ENCODE data around the gene ANKS1B.
"Not testable (repeated sequence)": the region's sequence is repeated elsewhere in the genome, so short reads cannot be mapped to it uniquely, and the experiment has no call there.

ANKS1B gene

DNA sequence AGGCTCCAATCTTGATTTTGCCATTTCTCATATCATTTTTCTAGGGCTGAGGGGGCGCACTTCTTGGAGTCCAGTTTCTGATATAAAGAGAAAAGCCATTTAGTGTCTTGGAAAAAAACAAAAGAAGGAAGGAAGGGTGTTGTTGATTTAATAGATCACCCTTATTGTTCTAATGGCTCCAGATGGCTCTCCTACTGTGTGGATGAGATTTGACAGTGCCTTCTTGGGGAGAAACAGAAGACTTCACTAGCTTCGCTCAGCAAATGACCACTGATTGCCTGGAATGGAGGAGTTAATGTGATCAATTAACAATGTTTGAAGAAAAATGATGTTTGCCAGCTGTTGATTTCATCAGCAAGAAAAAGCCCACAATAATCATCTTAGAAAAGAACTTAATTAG is 1123.5 kb downstream of the ANKS1B start:
- TF ChIP-seq, protein P1, sequence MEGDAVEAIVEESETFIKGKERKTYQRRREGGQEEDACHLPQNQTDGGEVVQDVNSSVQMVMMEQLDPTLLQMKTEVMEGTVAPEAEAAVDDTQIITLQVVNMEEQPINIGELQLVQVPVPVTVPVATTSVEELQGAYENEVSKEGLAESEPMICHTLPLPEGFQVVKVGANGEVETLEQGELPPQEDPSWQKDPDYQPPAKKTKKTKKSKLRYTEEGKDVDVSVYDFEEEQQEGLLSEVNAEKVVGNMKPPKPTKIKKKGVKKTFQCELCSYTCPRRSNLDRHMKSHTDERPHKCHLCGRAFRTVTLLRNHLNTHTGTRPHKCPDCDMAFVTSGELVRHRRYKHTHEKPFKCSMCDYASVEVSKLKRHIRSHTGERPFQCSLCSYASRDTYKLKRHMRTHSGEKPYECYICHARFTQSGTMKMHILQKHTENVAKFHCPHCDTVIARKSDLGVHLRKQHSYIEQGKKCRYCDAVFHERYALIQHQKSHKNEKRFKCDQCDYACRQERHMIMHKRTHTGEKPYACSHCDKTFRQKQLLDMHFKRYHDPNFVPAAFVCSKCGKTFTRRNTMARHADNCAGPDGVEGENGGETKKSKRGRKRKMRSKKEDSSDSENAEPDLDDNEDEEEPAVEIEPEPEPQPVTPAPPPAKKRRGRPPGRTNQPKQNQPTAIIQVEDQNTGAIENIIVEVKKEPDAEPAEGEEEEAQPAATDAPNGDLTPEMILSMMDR (IDR thresholded peaks at IDR 0.05; ENCODE audit: low read depth, low read length): no peak

DNA sequence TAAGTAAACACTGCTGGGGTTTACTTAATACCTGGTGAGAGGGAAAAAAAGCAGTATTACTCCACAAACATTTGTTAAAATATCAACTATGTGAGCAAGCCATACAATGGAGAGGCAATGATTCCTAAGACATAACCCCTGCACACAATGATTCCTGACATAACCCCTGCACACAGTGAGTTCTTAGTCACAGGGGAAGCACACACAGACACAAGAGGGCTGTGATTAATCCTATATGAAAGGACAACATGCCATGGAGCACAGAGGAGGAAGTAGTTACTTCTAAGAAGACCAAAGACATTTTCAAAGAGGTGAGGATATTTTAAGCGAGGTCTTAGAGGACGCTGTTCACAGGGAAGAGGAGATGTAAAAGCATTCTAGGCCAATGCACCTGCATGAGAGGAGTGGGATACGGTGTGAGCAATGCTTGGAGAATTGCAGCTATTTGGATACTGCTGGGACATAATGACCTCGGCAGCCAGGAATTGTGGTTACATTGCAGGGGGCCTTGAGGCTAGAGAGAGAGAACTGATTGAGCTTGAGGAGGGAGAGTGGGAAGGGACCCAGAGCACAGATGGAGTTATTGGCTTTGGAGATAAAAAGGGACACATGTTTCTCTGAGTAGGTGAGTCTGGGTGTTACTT is 1127.7 kb downstream of the ANKS1B start:
- DNase-seq (ENCODE audit: extremely low read depth, low read depth): no peak
- TF ChIP-seq, protein P1 (IDR thresholded peaks at IDR 0.05; ENCODE audit: low read depth, low read length): no peak

More for the DNA sequence above, 1123.5 kb downstream of the ANKS1B start:
- no peak for DNase-seq (ENCODE audit: extremely low read depth, low read depth)

GRCh38 chr12:98852181-98852580 is 1132.6 kb downstream of the ANKS1B start:
- DNase-seq (ENCODE audit: extremely low read depth, low read depth): no peak
- TF ChIP-seq, protein P1 (IDR thresholded peaks at IDR 0.05; ENCODE audit: low read depth, low read length): no peak

DNA sequence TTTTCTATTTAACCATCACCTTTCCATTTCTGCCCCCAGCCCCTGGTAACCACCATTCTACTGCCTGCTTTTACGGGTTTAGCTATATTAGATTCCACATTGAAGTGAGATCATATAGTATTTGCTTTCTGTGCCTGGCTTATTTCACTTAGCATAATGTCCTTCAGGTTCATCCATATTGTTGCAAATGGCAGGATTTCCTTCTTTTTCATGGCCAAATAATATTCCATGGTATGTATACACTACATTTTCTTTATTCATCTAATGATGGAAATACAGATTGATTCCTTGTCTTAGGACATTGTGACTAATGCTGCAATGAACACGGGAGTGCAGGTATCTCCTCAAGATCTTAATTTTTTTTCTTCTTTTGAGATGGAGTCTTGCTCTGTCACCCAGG is 1137.5 kb downstream of the ANKS1B start:
- TF ChIP-seq, protein P1 (IDR thresholded peaks at IDR 0.05; ENCODE audit: low read depth, low read length): no peak
- DNase-seq (ENCODE audit: extremely low read depth, low read depth): no peak

- TF ChIP-seq, protein P1 (IDR thresholded peaks at IDR 0.05; ENCODE audit: low read depth, low read length): no peak
- no peak for DNase-seq (ENCODE audit: extremely low read depth, low read depth)
Measured at GRCh38 chr12:98845957-98846356, 1138.8 kb downstream of the ANKS1B start.

- no peak for DNase-seq (ENCODE audit: extremely low read depth, low read depth)
- TF ChIP-seq, protein P1 (IDR thresholded peaks at IDR 0.05; ENCODE audit: low read depth, low read length): no peak
Measured at GRCh38 chr12:98840325-98840724, 1144.4 kb downstream of the ANKS1B start.

DNA sequence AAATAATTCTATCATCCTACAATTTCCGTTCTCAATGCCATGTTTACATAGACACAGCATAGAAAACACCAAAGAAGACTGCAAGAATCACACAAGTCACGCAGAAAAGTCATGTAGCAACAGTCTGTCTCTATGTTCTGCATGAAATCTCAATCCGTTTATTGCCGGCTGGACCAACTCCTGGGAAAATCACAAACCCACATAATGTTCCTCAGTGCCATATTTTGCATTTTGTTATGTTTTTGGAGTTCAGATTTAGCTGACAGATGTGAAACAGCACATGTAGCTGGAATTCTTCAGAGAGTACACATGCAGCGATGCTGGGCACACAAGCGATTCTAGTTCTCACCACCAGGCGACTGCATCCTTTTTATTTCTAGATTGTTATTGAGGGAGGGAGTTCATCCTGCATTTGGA is 1146.5 kb downstream of the ANKS1B start:
- DNase-seq (ENCODE audit: extremely low read depth, low read depth): no peak
- TF ChIP-seq, protein P1 (IDR thresholded peaks at IDR 0.05; ENCODE audit: low read depth, low read length): peak; percentile 31

DNA sequence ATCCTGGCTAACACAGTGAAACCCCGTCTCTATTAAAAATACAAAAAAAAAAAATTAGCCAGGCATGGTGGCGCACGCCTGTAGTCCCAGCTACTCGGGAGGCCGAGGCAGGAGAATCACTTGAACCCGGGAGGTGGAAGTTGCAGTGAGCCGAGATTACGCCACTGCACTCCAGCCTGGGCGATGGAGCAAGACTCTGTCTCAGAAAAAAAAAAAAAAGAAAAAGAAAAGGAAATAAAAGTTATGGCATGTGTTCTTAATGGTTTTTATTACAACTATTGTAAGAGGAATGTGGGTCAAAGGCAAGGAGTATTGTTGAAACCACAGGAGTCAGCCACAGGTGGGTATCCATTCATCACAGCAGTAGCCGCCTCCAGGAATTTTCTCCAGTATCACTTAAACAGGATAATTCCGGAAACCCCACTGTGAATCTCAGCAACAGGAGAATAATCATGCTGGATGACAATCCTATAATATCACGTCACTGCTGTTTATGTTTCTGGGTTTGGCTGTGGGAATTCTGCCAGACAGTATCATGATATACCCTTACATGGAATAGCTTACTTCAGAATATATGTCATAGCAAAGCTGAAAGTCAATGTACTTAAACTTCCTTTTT is 1147.5 kb downstream of the ANKS1B start:
- DNase-seq (ENCODE audit: extremely low read depth, low read depth): not testable (repeated sequence)

All from AG09319 (cell line).